HepG2 (cell line): ENCODE data around the gene GRHL1. TPM values are rescaled to one million over a fixed set of nuclear protein-coding genes. Genes with fewer than 3 reads are reported as not detected.

ENCODE experiments used
- ATAC-seq: fragments of 200-7000 bp; cut with Tn5 transposase; 3 replicates; pipeline ENCODE4 v1.9.1; 2020; ENCODE audit warnings: mild to moderate bottlenecking, moderate library complexity
- BruUV-seq: library from RNA; stranded (reverse); fragments of 400-500 nt; replicated peaks from 2 replicates; lab custom pipeline; 2021; lab: Mats Ljungman, UMichigan
- CTCF ChIA-PET: fragments of 300-600 bp; formaldehyde crosslinking; extraction: SDS; loops from one replicate; lab custom pipeline; 2021; ENCODE audit warnings: low total read pairs, inconsistent platforms, low intra/inter-chr PET ratio; lab: Yijun Ruan, JAX
- POLR2A ChIA-PET: fragments of 350-600 bp; sonication (Branson Sonifier 250); formaldehyde crosslinking; loops from one replicate; lab custom pipeline; 2020; ENCODE audit warnings: antibody characterized with exemption, inconsistent platforms; lab: Yijun Ruan, JAX
- DNase-seq: peaks from one replicate; pipeline ENCODE4 v3.0.0-alpha.2; 2015; ENCODE audit warnings: low spot score
- FAIRE-seq: peaks from 3 replicates; lab custom pipeline; 2011; peaks lifted over from hg19 to GRCh38; lab: Jason Lieb, UNC
- H2AFZ ChIP-seq: one replicate; pipeline ENCODE4 v1.6.1; 2011; ENCODE audit warnings: low read length, inconsistent platforms
- H3K27ac ChIP-seq: fragments of 300-600 bp; 3 replicates; pipeline ENCODE4 v1.8.0; 2011; ENCODE audit warnings: mixed run types, mild to moderate bottlenecking, mixed read lengths, low read length, inconsistent platforms; ENCODE audit not compliant: insufficient read depth; ENCODE audit errors: extremely low read length
- H3K27me3 ChIP-seq, 2 experiments: fragments of 200-600 bp in 1 of 2; 2 replicates in 1 of 2; 3 replicates in 1 of 2; pipeline versions ENCODE4 v1.6.0 to v1.8.0; 2011; ENCODE audit warnings: low read length in 2 of 2, mild to moderate bottlenecking in 2 of 2, moderate library complexity in 2 of 2, inconsistent platforms in 1 of 2; ENCODE audit not compliant: insufficient read depth in 2 of 2, control insufficient read depth in 1 of 2
- H3K36me3 ChIP-seq, 2 experiments: fragments of 200-600 bp in 1 of 2; replicated peaks in 1 of 2; 2 replicates in 1 of 2; 3 replicates in 1 of 2; pipeline versions ENCODE4 v1.5.1 to v1.8.0; 2011; ENCODE audit warnings: low read length in 2 of 2, inconsistent platforms in 1 of 2; ENCODE audit not compliant: insufficient read depth in 2 of 2, control insufficient read depth in 1 of 2
- H3K4me1 ChIP-seq: 2 replicates; pipeline ENCODE4 v1.5.1; 2012; ENCODE audit warnings: low read length, inconsistent platforms; ENCODE audit not compliant: insufficient read depth
- H3K4me2 ChIP-seq: 2 replicates; pipeline ENCODE4 v1.6.0; 2011; ENCODE audit warnings: low read depth, low read length, inconsistent platforms
- H3K4me3 ChIP-seq, 3 experiments: fragments of 200-600 bp in 1 of 3; sonication (generic), shearing (Covaris generic) in 1 of 3; replicated peaks in 1 of 3; 2 replicates each; pipeline ENCODE4 v1.5.1; 2011 to 2016; ENCODE audit warnings: low read length in 3 of 3, inconsistent platforms in 2 of 3, low read depth in 2 of 3, mild to moderate bottlenecking in 2 of 3, control low read depth in 1 of 3, mixed read lengths in 1 of 3; ENCODE audit not compliant: insufficient read depth in 1 of 3
- H3K79me2 ChIP-seq: one replicate; pipeline ENCODE4 v1.6.1; 2011; ENCODE audit warnings: low read length, inconsistent platforms; ENCODE audit not compliant: insufficient read depth
- H3K9ac ChIP-seq: 2 replicates; pipeline ENCODE4 v1.6.0; 2011; ENCODE audit warnings: mild to moderate bottlenecking, low read depth, low read length, inconsistent platforms; ENCODE audit not compliant: insufficient read depth
- H3K9me3 ChIP-seq: 2 replicates; pipeline ENCODE4 v1.5.1; 2012; ENCODE audit warnings: mild to moderate bottlenecking, low read length
- H4K20me1 ChIP-seq: 2 replicates; pipeline ENCODE4 v1.6.0; 2011; ENCODE audit warnings: inconsistent platforms, mild to moderate bottlenecking, low read length, moderate library complexity; ENCODE audit not compliant: insufficient read depth
- ATF5 ChIP-seq: sonication (generic); formaldehyde crosslinking; IDR thresholded peaks from 2 replicates; pipeline ENCODE4 v1.4.0; 2020; ENCODE audit warnings: mild to moderate bottlenecking, low read depth, missing genetic modification reagents
- DMTF1 ChIP-seq: sonication (generic); formaldehyde crosslinking; IDR thresholded peaks from 2 replicates; pipeline ENCODE4 v1.4.0; 2020; ENCODE audit warnings: mild to moderate bottlenecking, missing genetic modification reagents
- ETV5 ChIP-seq: IDR thresholded peaks from 2 replicates; pipeline ENCODE4 v1.6.1; 2018; ENCODE audit warnings: missing biosample characterization, missing genetic modification reagents, inconsistent platforms, borderline replicate concordance
- FOXK1 ChIP-seq: sonication (generic); formaldehyde crosslinking; IDR thresholded peaks from 2 replicates; pipeline ENCODE4 v1.4.0; 2020; ENCODE audit warnings: low read depth, missing genetic modification reagents, borderline replicate concordance
- MYC ChIP-seq: sonication (generic); formaldehyde crosslinking; IDR thresholded peaks from 2 replicates; pipeline ENCODE4 v1.9.0; 2021; ENCODE audit warnings: missing genetic modification reagents, borderline replicate concordance
- NFKBIZ ChIP-seq: IDR thresholded peaks from 2 replicates; pipeline ENCODE4 v1.6.1; 2018; ENCODE audit warnings: missing genetic modification reagents, missing compliant biosample characterization
- ZNF484 ChIP-seq: sonication (generic); formaldehyde crosslinking; IDR thresholded peaks from 2 replicates; pipeline ENCODE4 v1.5.1; 2020; ENCODE audit warnings: mild to moderate bottlenecking, low read depth, missing genetic modification reagents, borderline replicate concordance
- ZNF597 ChIP-seq: sonication (generic); formaldehyde crosslinking; IDR thresholded peaks from 2 replicates; pipeline ENCODE4 v1.5.0; 2020; ENCODE audit warnings: missing genetic modification reagents
- ZNF605 ChIP-seq: sonication (generic); formaldehyde crosslinking; IDR thresholded peaks from 2 replicates; pipeline ENCODE4 v1.8.0; 2022; ENCODE audit warnings: mild to moderate bottlenecking, missing genetic modification reagents
- ZNF607 ChIP-seq: sonication (generic); formaldehyde crosslinking; IDR thresholded peaks from 2 replicates; pipeline ENCODE4 v1.5.1; 2020; ENCODE audit warnings: missing genetic modification reagents, mild to moderate bottlenecking, borderline replicate concordance
- ZNF775 ChIP-seq: sonication (generic); formaldehyde crosslinking; IDR thresholded peaks from 2 replicates; pipeline ENCODE4 v1.4.0; 2020; ENCODE audit warnings: missing genetic modification reagents, mild to moderate bottlenecking, moderate library complexity, borderline replicate concordance
- ZNF879 ChIP-seq: sonication (generic); formaldehyde crosslinking; IDR thresholded peaks from 2 replicates; pipeline ENCODE4 v1.8.1; 2023; ENCODE audit warnings: missing genetic modification reagents
- WGBS: methylation state at CpG from one replicate; pipeline ENCODE4 v1.1.6; 2017; ENCODE audit warnings: low lambda C conversion rate; 5-methylcytosine and 5-hydroxymethylcytosine counted together
- in situ Hi-C: cut with HindIII; loops from 2 replicates; pipeline ENCODE4 v1.10.0; 2017; ENCODE audit warnings: low pct_unique_long_range_greater_than_20kb; ENCODE audit not compliant: extremely low pct_ligation_motif_present
- intact Hi-C: fragments of 100-400 bp; cut with micrococcal nuclease; formaldehyde crosslinking; loops from one replicate; pipeline ENCODE4 v1.10.0; 2022; ENCODE audit not compliant: unreplicated experiment
- polyA plus RNA-seq, 8 experiments: library from polyadenylated mRNA; depleted of rRNA in 3 of 8; stranded (reverse) in 7 of 8; unstranded in 1 of 8; fragments of >200 nt; fragmentation: Illumina TruSeq in 4 of 8; extraction: Trizol in 4 of 8; gene quantifications; 2 replicates each; pipeline versions ENCODE4 v1.2.1 to v1.2.3, GENCODE V29; 2011 to 2016; ENCODE audit warnings: low read depth in 4 of 8, missing spikeins in 1 of 8, mixed read lengths in 1 of 8; ENCODE audit not compliant: insufficient read depth in 1 of 8
- total RNA-seq, 5 experiments: library from RNA; depleted of rRNA; stranded (reverse); fragments of >200 nt; fragmentation: Illumina TruSeq; extraction: Trizol; gene quantifications; 2 replicates each; pipeline ENCODE4 v1.2.3, GENCODE V29; 2016; ENCODE audit warnings: low read depth in 1 of 5
- TF ChIP-seq, protein P1 (sequence below): sonication (generic); formaldehyde crosslinking; IDR thresholded peaks from 2 replicates; pipeline ENCODE4 v1.8.1; 2023; ENCODE audit warnings: mild to moderate bottlenecking, missing genetic modification reagents
- TF ChIP-seq, protein P2 (sequence below): sonication (generic); formaldehyde crosslinking; IDR thresholded peaks from 2 replicates; pipeline ENCODE4 v1.4.0; 2020; ENCODE audit warnings: missing genetic modification reagents

GRHL1 gene
- total and polyA plus RNA-seq, 2 of the 13 experiments (the other 11 are each of a cell fraction or from before 2014, with no cell fraction given): 9.3 to 12.0 TPM

DNA sequence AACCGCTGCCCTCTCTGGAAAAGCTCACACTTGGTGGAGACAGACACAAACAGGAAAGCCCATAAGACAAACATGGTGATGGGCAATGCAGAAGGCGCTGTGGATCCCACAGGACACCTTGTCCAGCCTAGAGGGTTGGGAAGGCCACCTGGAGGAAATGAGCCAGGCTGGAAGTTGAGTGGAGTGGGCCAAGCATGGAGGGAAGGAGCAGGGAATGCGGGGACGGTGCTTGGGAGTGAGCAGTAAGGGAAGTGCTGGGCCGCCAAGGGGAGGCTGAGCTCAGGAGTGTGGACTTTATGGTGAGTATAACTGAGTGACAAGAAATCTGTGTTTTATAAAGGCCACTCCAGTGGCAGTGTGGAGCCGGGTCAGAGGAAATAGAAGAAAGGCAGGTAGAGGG lies 2.8 kb upstream of the GRHL1 start:
- H3K79me2 ChIP-seq: peaks cover 4% of the 10 kb centered on the region
- no peak overlapping the region for H2AFZ ChIP-seq
- no peak overlapping the region for H3K9ac ChIP-seq
- H3K27me3 ChIP-seq: peaks cover 0 to 9% of the 10 kb centered on the region in 2 experiments; a peak in 3 of 5 replicates
- DNase-seq (no peak), ATAC-seq (no peak), FAIRE-seq (no peak)
- H3K9me3 ChIP-seq: no peaks in the 10 kb centered on the region
- no TSS peak for BruUV-seq
- intact Hi-C loops: no loop called here
- H3K4me1 ChIP-seq: peaks cover 82% of the 10 kb centered on the region
- H3K27ac ChIP-seq: no peak overlapping the region
- H3K36me3 ChIP-seq: no peaks in the 10 kb centered on the region
- no peak overlapping the region for H3K4me2 ChIP-seq
- no peak overlapping the region for H3K4me3 ChIP-seq
- WGBS: 80% methylated on average over 5 of the region's 6 CpGs
- CTCF ChIA-PET: no interaction called here
- no peaks in the 10 kb centered on the region for H4K20me1 ChIP-seq
- in situ Hi-C loops: no loop called here
- POLR2A ChIA-PET: interaction anchor here (0.9 kb wide), 1 partner anchor 105 kb away, joined by 3 read pairs; the partner anchor contains the start of gene TAF1B
- no peak for TF ChIP-seq ZNF879
- no peak for TF ChIP-seq NFKBIZ
- TF ChIP-seq ZNF775 (CRISPR knock-in tag): no peak
- no peak for TF ChIP-seq DMTF1 (CRISPR knock-in tag)
- TF ChIP-seq FOXK1 (CRISPR knock-in tag): no peak
- TF ChIP-seq, protein P1, sequence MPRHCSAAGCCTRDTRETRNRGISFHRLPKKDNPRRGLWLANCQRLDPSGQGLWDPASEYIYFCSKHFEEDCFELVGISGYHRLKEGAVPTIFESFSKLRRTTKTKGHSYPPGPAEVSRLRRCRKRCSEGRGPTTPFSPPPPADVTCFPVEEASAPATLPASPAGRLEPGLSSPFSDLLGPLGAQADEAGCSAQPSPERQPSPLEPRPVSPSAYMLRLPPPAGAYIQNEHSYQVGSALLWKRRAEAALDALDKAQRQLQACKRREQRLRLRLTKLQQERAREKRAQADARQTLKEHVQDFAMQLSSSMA (CRISPR knock-in tag): no peak
- no peak for TF ChIP-seq ZNF597
- TF ChIP-seq ZNF484 (CRISPR knock-in tag): no peak
- TF ChIP-seq ZNF607 (CRISPR knock-in tag): 0 out of 2 replicates have a peak, but pooled peaks have one; percentile 25
- TF ChIP-seq ETV5 (CRISPR knock-in tag): no peak
- TF ChIP-seq, protein P2, sequence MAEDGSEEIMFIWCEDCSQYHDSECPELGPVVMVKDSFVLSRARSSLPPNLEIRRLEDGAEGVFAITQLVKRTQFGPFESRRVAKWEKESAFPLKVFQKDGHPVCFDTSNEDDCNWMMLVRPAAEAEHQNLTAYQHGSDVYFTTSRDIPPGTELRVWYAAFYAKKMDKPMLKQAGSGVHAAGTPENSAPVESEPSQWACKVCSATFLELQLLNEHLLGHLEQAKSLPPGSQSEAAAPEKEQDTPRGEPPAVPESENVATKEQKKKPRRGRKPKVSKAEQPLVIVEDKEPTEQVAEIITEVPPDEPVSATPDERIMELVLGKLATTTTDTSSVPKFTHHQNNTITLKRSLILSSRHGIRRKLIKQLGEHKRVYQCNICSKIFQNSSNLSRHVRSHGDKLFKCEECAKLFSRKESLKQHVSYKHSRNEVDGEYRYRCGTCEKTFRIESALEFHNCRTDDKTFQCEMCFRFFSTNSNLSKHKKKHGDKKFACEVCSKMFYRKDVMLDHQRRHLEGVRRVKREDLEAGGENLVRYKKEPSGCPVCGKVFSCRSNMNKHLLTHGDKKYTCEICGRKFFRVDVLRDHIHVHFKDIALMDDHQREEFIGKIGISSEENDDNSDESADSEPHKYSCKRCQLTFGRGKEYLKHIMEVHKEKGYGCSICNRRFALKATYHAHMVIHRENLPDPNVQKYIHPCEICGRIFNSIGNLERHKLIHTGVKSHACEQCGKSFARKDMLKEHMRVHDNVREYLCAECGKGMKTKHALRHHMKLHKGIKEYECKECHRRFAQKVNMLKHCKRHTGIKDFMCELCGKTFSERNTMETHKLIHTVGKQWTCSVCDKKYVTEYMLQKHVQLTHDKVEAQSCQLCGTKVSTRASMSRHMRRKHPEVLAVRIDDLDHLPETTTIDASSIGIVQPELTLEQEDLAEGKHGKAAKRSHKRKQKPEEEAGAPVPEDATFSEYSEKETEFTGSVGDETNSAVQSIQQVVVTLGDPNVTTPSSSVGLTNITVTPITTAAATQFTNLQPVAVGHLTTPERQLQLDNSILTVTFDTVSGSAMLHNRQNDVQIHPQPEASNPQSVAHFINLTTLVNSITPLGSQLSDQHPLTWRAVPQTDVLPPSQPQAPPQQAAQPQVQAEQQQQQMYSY (CRISPR knock-in tag): no peak
- 0 out of 2 replicates have a peak, but pooled peaks have one; percentile 14 for TF ChIP-seq ATF5
- 0 out of 2 replicates have a peak, but pooled peaks have one; percentile 20 for TF ChIP-seq MYC (CRISPR knock-in tag)
- TF ChIP-seq ZNF605 (CRISPR knock-in tag): no peak
